Measurements from ENCODE around the gene GGPS1.

DNA sequence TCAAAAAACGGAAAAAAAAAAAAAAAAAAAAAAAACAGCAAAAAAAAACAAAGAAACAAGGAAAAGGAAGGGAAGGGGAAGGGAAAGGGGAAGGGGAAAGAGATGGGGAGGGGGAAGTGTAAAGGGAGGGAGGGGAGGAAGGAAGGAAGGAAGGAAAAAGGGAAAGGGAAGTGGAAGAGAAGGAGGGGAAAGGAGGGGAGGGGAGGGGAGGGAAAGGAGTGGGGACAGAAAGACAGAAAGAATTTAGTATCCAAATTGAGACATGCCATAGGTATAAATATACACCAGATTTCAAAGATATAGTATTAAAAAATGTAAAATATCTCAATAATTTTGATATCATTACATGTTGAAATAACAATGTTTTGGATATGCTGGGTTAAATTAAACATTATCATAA is 26.2 kb upstream of the GGPS1 start:
- no peak for TF ChIP-seq POLR2A (IDR thresholded peaks at IDR 0.05; ENCODE audit: low read length)
- no peak for TF ChIP-seq GATA1 (IDR thresholded peaks at IDR 0.05; ENCODE audit: low read depth, low read length)
